OCI-LY7 (cell line): Measurements from ENCODE around the gene RAD9B.
"Not testable (repeated sequence)": the region's sequence is repeated elsewhere in the genome, so short reads cannot be mapped to it uniquely, and the experiment has no call there.

Experiments
- CTCF ChIP-seq: fragments of 200-600 bp; sonication (generic); conservative IDR thresholded peaks from 2 replicates; pipeline ENCODE4 v1.5.1; 2014; ENCODE audit warnings: mild to moderate bottlenecking, antibody characterized with exemption, low read length, moderate library complexity, mixed read lengths
- EZH2phosphoT487 ChIP-seq: fragments of 200-600 bp; sonication (generic); IDR thresholded peaks from 2 replicates; pipeline ENCODE4 v1.6.1; 2018; ENCODE audit warnings: low read depth, borderline replicate concordance, mild to moderate bottlenecking, mixed run types, antibody characterized with exemption, low read length, moderate library complexity, mixed read lengths

- not testable (repeated sequence) for TF ChIP-seq EZH2phosphoT487, CTCF
These were observed 36.4 kb upstream of the RAD9B start for GRCh38 chr12:110465765-110466164.
